ENCODE measurements around the gene EFNA2. TPM values are rescaled to one million over a fixed set of nuclear protein-coding genes. Genes with fewer than 3 reads are reported as not detected.

The EFNA2 gene
- total and polyA plus RNA-seq, 2 of the 8 experiments (the other 6 are each of a cell fraction or from before 2014, with no cell fraction given): 4.0 to 7.0 TPM

DNA sequence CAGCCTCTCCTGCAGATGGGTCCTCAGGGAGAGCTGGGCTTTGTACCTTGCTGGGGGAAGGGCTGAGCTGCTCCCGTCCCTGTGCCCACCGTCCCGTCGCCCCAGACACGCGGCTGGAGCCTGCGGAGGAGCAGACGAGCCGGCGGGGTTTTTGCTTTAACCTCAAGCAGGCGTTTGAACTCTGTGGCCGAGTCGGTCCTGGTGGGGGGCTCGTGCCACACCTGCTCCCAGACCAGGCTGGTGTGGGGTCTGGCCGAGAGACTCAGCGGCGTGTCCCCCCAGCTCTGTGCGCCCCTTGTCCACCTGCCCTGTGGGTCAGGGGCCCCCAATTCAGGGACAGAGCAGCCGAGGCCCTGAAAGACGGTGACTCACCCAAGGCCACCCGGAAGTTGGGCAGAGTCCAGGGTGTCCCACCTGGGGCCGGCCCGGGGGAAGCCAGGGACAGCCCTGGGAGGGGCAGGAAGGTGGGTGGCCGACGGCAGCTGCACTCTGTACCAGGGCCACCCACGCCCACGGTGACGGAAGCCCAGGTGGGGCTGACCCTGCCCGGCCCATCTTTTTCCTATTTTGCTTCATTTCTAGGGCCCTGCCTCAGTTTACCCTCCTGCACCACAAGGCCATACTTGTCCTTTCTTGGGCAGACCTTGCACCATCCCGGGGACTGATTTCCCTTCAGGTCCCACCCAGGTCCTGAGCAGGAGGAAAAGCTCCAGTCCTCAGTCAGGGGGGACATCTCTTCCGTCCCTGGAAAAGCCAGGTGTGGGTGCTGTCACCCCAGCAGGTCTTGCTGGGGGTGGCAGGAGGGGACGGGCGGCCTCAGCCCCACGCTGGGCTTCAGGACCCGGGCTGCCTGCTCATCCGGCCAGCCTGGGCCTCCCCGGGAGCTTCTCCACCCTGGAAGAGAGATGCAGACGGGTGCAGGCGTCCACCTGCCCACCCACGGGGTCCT lies 5.3 kb downstream of the EFNA2 start (continued):
- TF ChIP-seq, protein P1, sequence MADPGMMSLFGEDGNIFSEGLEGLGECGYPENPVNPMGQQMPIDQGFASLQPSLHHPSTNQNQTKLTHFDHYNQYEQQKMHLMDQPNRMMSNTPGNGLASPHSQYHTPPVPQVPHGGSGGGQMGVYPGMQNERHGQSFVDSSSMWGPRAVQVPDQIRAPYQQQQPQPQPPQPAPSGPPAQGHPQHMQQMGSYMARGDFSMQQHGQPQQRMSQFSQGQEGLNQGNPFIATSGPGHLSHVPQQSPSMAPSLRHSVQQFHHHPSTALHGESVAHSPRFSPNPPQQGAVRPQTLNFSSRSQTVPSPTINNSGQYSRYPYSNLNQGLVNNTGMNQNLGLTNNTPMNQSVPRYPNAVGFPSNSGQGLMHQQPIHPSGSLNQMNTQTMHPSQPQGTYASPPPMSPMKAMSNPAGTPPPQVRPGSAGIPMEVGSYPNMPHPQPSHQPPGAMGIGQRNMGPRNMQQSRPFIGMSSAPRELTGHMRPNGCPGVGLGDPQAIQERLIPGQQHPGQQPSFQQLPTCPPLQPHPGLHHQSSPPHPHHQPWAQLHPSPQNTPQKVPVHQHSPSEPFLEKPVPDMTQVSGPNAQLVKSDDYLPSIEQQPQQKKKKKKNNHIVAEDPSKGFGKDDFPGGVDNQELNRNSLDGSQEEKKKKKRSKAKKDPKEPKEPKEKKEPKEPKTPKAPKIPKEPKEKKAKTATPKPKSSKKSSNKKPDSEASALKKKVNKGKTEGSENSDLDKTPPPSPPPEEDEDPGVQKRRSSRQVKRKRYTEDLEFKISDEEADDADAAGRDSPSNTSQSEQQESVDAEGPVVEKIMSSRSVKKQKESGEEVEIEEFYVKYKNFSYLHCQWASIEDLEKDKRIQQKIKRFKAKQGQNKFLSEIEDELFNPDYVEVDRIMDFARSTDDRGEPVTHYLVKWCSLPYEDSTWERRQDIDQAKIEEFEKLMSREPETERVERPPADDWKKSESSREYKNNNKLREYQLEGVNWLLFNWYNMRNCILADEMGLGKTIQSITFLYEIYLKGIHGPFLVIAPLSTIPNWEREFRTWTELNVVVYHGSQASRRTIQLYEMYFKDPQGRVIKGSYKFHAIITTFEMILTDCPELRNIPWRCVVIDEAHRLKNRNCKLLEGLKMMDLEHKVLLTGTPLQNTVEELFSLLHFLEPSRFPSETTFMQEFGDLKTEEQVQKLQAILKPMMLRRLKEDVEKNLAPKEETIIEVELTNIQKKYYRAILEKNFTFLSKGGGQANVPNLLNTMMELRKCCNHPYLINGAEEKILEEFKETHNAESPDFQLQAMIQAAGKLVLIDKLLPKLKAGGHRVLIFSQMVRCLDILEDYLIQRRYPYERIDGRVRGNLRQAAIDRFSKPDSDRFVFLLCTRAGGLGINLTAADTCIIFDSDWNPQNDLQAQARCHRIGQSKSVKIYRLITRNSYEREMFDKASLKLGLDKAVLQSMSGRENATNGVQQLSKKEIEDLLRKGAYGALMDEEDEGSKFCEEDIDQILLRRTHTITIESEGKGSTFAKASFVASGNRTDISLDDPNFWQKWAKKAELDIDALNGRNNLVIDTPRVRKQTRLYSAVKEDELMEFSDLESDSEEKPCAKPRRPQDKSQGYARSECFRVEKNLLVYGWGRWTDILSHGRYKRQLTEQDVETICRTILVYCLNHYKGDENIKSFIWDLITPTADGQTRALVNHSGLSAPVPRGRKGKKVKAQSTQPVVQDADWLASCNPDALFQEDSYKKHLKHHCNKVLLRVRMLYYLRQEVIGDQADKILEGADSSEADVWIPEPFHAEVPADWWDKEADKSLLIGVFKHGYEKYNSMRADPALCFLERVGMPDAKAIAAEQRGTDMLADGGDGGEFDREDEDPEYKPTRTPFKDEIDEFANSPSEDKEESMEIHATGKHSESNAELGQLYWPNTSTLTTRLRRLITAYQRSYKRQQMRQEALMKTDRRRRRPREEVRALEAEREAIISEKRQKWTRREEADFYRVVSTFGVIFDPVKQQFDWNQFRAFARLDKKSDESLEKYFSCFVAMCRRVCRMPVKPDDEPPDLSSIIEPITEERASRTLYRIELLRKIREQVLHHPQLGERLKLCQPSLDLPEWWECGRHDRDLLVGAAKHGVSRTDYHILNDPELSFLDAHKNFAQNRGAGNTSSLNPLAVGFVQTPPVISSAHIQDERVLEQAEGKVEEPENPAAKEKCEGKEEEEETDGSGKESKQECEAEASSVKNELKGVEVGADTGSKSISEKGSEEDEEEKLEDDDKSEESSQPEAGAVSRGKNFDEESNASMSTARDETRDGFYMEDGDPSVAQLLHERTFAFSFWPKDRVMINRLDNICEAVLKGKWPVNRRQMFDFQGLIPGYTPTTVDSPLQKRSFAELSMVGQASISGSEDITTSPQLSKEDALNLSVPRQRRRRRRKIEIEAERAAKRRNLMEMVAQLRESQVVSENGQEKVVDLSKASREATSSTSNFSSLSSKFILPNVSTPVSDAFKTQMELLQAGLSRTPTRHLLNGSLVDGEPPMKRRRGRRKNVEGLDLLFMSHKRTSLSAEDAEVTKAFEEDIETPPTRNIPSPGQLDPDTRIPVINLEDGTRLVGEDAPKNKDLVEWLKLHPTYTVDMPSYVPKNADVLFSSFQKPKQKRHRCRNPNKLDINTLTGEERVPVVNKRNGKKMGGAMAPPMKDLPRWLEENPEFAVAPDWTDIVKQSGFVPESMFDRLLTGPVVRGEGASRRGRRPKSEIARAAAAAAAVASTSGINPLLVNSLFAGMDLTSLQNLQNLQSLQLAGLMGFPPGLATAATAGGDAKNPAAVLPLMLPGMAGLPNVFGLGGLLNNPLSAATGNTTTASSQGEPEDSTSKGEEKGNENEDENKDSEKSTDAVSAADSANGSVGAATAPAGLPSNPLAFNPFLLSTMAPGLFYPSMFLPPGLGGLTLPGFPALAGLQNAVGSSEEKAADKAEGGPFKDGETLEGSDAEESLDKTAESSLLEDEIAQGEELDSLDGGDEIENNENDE (IDR thresholded peaks at IDR 0.05; ENCODE audit: insufficient replicate concordance, low read length): no peak
- TF ChIP-seq NANOG (IDR thresholded peaks at IDR 0.05; ENCODE audit: insufficient read depth, low read depth, low read length, poor library complexity, severe bottlenecking) (no peak), HDAC6 (IDR thresholded peaks at IDR 0.05; ENCODE audit: low read depth, low read length) (no peak)
